WTC11 (cell line): ENCODE data around the gene NNMT. TPM values are rescaled to one million over a fixed set of nuclear protein-coding genes. Genes with fewer than 3 reads are reported as not detected.

Experiments
- ATAC-seq: fragments of 200-7000 bp; cut with Tn5 transposase; 2 replicates; pipeline ENCODE4 v1.10.0; 2021; ENCODE audit warnings: mild to moderate bottlenecking, moderate library complexity
- CTCF ChIA-PET: fragments of 300-600 bp; sonication (Branson Sonifier 250); formaldehyde crosslinking; loops from one replicate; lab custom pipeline; 2021; ENCODE audit warnings: antibody characterized with exemption; lab: Charles Lee
- POLR2A ChIA-PET: fragments of 350-600 bp; sonication (Branson Sonifier 250); formaldehyde crosslinking; loops from one replicate; lab custom pipeline; 2021; ENCODE audit warnings: antibody characterized with exemption; lab: Charles Lee
- DNase-seq: peaks from one replicate; pipeline ENCODE4 v3.0.0; 2021; ENCODE audit warnings: low spot score
- H3K27ac Mint-ChIP-seq: 2 replicates; pipeline ENCODE4 v1.8.0; 2021; ENCODE audit warnings: mixed read lengths
- H3K27me3 Mint-ChIP-seq: 2 replicates; pipeline ENCODE4 v1.8.0; 2021; ENCODE audit warnings: low read depth, mild to moderate bottlenecking, moderate library complexity, mixed read lengths
- H3K36me3 Mint-ChIP-seq: 2 replicates; pipeline ENCODE4 v1.8.0; 2021; ENCODE audit warnings: mixed read lengths
- H3K4me1 Mint-ChIP-seq: 2 replicates; pipeline ENCODE4 v1.8.0; 2022; ENCODE audit warnings: mixed read lengths
- H3K4me3 Mint-ChIP-seq: 2 replicates; pipeline ENCODE4 v1.8.0; 2021; ENCODE audit warnings: mild to moderate bottlenecking, moderate library complexity, mixed read lengths
- H3K9me3 Mint-ChIP-seq: 2 replicates; pipeline ENCODE4 v1.8.0; 2021; ENCODE audit warnings: mixed read lengths
- ATF6 ChIP-seq: sonication (generic); formaldehyde crosslinking; IDR thresholded peaks from 2 replicates; pipeline ENCODE4 v1.8.1; 2023; ENCODE audit warnings: mild to moderate bottlenecking, missing genetic modification reagents
- CTCF ChIP-seq: fragments of 200-600 bp; IDR thresholded peaks from 2 replicates; pipeline ENCODE4 v1.8.0; 2022; ENCODE audit warnings: antibody characterized with exemption
- EMX1 ChIP-seq: fragments of 250-450 bp; sonication (Bioruptor Pico); IDR thresholded peaks from 2 replicates; pipeline ENCODE4 v1.8.0; 2021; ENCODE audit warnings: mild to moderate bottlenecking
- ESRRA ChIP-seq: sonication (generic); formaldehyde crosslinking; IDR thresholded peaks from 2 replicates; pipeline ENCODE4 v1.8.1; 2022; ENCODE audit warnings: mild to moderate bottlenecking, missing genetic modification reagents, borderline replicate concordance
- FOXJ3 ChIP-seq: sonication (generic); formaldehyde crosslinking; IDR thresholded peaks from 2 replicates; pipeline ENCODE4 v1.9.0; 2021; ENCODE audit warnings: missing genetic modification reagents, mild to moderate bottlenecking, borderline replicate concordance
- FOXK1 ChIP-seq: sonication (generic); formaldehyde crosslinking; IDR thresholded peaks from 2 replicates; pipeline ENCODE4 v1.8.0; 2022; ENCODE audit warnings: mild to moderate bottlenecking, moderate library complexity, missing genetic modification reagents
- GTF2I ChIP-seq: fragments of 250-450 bp; sonication (Bioruptor Pico); conservative IDR thresholded peaks from 2 replicates; pipeline ENCODE4 v1.4.0; 2021; ENCODE audit warnings: mild to moderate bottlenecking
- JUN ChIP-seq: sonication (generic); formaldehyde crosslinking; IDR thresholded peaks from 2 replicates; pipeline ENCODE4 v1.8.0; 2023; ENCODE audit warnings: mild to moderate bottlenecking, missing genetic modification reagents
- MAX ChIP-seq: sonication (generic); formaldehyde crosslinking; IDR thresholded peaks from 2 replicates; pipeline ENCODE4 v1.8.0; 2022; ENCODE audit warnings: mild to moderate bottlenecking, missing genetic modification reagents
- MLX ChIP-seq: sonication (generic); formaldehyde crosslinking; IDR thresholded peaks from 2 replicates; pipeline ENCODE4 v1.8.1; 2023; ENCODE audit warnings: mild to moderate bottlenecking, missing genetic modification reagents, moderate library complexity
- NR2C2 ChIP-seq: sonication (generic); formaldehyde crosslinking; IDR thresholded peaks from 2 replicates; pipeline ENCODE4 v1.8.0; 2022; ENCODE audit warnings: mild to moderate bottlenecking, missing genetic modification reagents
- RORB ChIP-seq: fragments of 250-450 bp; sonication (Bioruptor Pico); IDR thresholded peaks from 2 replicates; pipeline ENCODE4 v1.9.0; 2021; ENCODE audit warnings: mild to moderate bottlenecking
- SMAD4 ChIP-seq: sonication (generic); formaldehyde crosslinking; IDR thresholded peaks from 2 replicates; pipeline ENCODE4 v1.8.0; 2022; ENCODE audit warnings: mild to moderate bottlenecking, missing genetic modification reagents
- TCF7 ChIP-seq: sonication (generic); formaldehyde crosslinking; IDR thresholded peaks from 2 replicates; pipeline ENCODE4 v1.8.0; 2022; ENCODE audit warnings: mild to moderate bottlenecking, low read depth, missing genetic modification reagents, moderate library complexity
- TEAD1 ChIP-seq: sonication (generic); formaldehyde crosslinking; IDR thresholded peaks from 2 replicates; pipeline ENCODE4 v1.8.0; 2022; ENCODE audit warnings: mild to moderate bottlenecking, missing genetic modification reagents
- TP53 ChIP-seq: sonication (generic); formaldehyde crosslinking; IDR thresholded peaks from 2 replicates; pipeline ENCODE4 v1.8.1; 2023; ENCODE audit warnings: mild to moderate bottlenecking, missing genetic modification reagents
- USF2 ChIP-seq: sonication (generic); formaldehyde crosslinking; IDR thresholded peaks from 2 replicates; pipeline ENCODE4 v1.8.1; 2023; ENCODE audit warnings: mild to moderate bottlenecking, missing genetic modification reagents, moderate library complexity
- ZNF281 ChIP-seq: sonication (generic); formaldehyde crosslinking; IDR thresholded peaks from 2 replicates; pipeline ENCODE4 v1.8.0; 2023; ENCODE audit warnings: mild to moderate bottlenecking, missing genetic modification reagents
- ZNF396 ChIP-seq: fragments of 250-450 bp; sonication (Bioruptor Pico); IDR thresholded peaks from 2 replicates; pipeline ENCODE4 v1.8.0; 2021; ENCODE audit warnings: mild to moderate bottlenecking, moderate library complexity, borderline replicate concordance
- ZNF423 ChIP-seq: fragments of 250-450 bp; sonication (Bioruptor Pico); IDR thresholded peaks from 2 replicates; pipeline ENCODE4 v2.1.2; 2022; ENCODE audit warnings: mild to moderate bottlenecking, moderate library complexity
- ZNF425 ChIP-seq: fragments of 250-450 bp; sonication (Bioruptor Pico); conservative IDR thresholded peaks from 2 replicates; pipeline ENCODE4 v1.9.0; 2021; ENCODE audit warnings: mild to moderate bottlenecking
- total RNA-seq: library from RNA; stranded (reverse); gene quantifications from 3 replicates; pipeline ENCODE4 v1.2.3, GENCODE V29; 2021

The NNMT gene
- total RNA-seq, 1 experiment from 2014 or later: 0.50 TPM

GRCh38 chr11:114256967-114257286, 39.3 kb upstream of the NNMT start (continued):
- TF ChIP-seq CTCF: no peak
- TF ChIP-seq ATF6 (CRISPR knock-in tag): no peak
- no peak for TF ChIP-seq USF2 (CRISPR knock-in tag)

GRCh38 chr11:114257621-114258558, 38.3 kb upstream of the NNMT start:
- no peaks in the 10 kb centered on the region for H3K9me3 Mint-ChIP-seq
- H3K36me3 Mint-ChIP-seq: no peaks in the 10 kb centered on the region
- no peaks in the 10 kb centered on the region; the same call in 1 of the 2 replicates for H3K27me3 Mint-ChIP-seq
- CTCF ChIA-PET: interaction anchor here (0.6 to 10.6 kb wide), 10 partner anchors 8 to 362 kb away, joined by 3 to 151 read pairs (median 4); no protein-coding TSS in a partner anchor
- no peak overlapping the region for H3K27ac Mint-ChIP-seq
- H3K4me3 Mint-ChIP-seq: no peak overlapping the region
- DNase-seq (peak; percentile 34), ATAC-seq (peak; percentile 50)
- peaks cover 17% of the 10 kb centered on the region for H3K4me1 Mint-ChIP-seq
- POLR2A ChIA-PET: no interaction called here
- TF ChIP-seq SMAD4 (no peak), ATF6 (CRISPR knock-in tag) (no peak), GTF2I (no peak), ZNF423 (no peak), TP53 (no peak), NR2C2 (CRISPR knock-in tag) (no peak), ESRRA (no peak), TCF7 (CRISPR knock-in tag) (no peak), RORB (no peak), TEAD1 (no peak), EMX1 (CRISPR knock-in tag) (no peak), JUN (CRISPR knock-in tag) (no peak), ZNF281 (CRISPR knock-in tag) (no peak), FOXK1 (no peak), ZNF396 (CRISPR knock-in tag) (no peak), MLX (CRISPR knock-in tag) (no peak), FOXJ3 (no peak), MAX (CRISPR knock-in tag) (no peak), ZNF425 (CRISPR knock-in tag) (no peak)
